Measurements from ENCODE around the gene RBM10.

DNA sequence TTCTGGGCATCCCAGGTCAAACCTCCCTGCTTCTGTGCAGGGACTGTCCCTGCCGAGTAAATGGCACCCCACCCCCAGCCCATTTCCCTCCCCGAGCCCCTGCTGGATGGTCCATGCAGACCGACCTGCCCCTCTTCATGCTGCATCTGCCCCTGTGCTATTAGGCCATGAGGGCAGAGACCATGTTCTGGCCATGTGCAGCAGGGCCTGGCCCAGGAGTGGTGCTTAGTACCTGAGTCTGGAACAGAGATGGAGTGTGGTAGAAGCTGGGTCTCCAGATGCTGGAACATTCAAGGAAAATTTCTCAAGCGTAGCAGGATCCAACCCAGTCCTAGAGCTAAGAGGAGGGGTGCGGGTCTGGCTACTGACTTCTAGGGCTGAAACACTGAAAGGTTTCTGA lies 33.3 kb downstream of the RBM10 start:
- no peak for TF ChIP-seq POLR2A (IDR thresholded peaks at IDR 0.05; ENCODE audit: low read depth, low read length)
- TF ChIP-seq POLR2AphosphoS5 (IDR thresholded peaks at IDR 0.05; ENCODE audit: low read depth, low read length), result no peak
- TF ChIP-seq TAF1 (IDR thresholded peaks at IDR 0.05; ENCODE audit: low read depth, low read length), result no peak
- TF ChIP-seq SPI1 (IDR thresholded peaks at IDR 0.05; ENCODE audit: low read depth, low read length), result no peak
- TF ChIP-seq PAX5 (IDR thresholded peaks at IDR 0.05; ENCODE audit: insufficient read depth, low read length, severe bottlenecking), result no peak
- TF ChIP-seq POU2F2 (IDR thresholded peaks at IDR 0.05; ENCODE audit: low read depth, low read length), result no peak
